DND-41 (cell line): Measurements from ENCODE around the gene KCNMB1.

ENCODE experiments used
- ATAC-seq: fragments of 200-7000 bp; cut with Tn5 transposase; 3 replicates; pipeline ENCODE4 v1.9.1; 2021; ENCODE audit warnings: low read depth; ENCODE audit not compliant: insufficient read depth
- DNase-seq: peaks from one replicate; pipeline ENCODE4 v3.0.0-alpha.2; 2020
- H2AFZ ChIP-seq: 2 replicates; pipeline ENCODE4 v1.6.0; 2012; ENCODE audit warnings: low read depth, low read length
- H3K27ac ChIP-seq: 2 replicates; pipeline ENCODE4 v1.5.1; 2012; ENCODE audit warnings: low read length, inconsistent platforms
- H3K27me3 ChIP-seq: fragments of 200-600 bp; sonication (generic); 2 replicates; pipeline ENCODE4 v1.6.0; 2012; ENCODE audit warnings: low read length, mild to moderate bottlenecking, inconsistent platforms; ENCODE audit not compliant: insufficient read depth, poor library complexity
- H3K36me3 ChIP-seq: 2 replicates; pipeline ENCODE4 v1.5.1; 2012; ENCODE audit warnings: low read length, inconsistent platforms; ENCODE audit not compliant: insufficient read depth
- H3K4me1 ChIP-seq: 2 replicates; pipeline ENCODE4 v1.5.1; 2012; ENCODE audit warnings: mild to moderate bottlenecking, low read length; ENCODE audit not compliant: insufficient read depth
- H3K4me2 ChIP-seq: 2 replicates; pipeline ENCODE4 v1.6.0; 2012; ENCODE audit warnings: mild to moderate bottlenecking, moderate library complexity, low read length, inconsistent platforms; ENCODE audit not compliant: insufficient read depth
- H3K4me3 ChIP-seq, 2 experiments: fragments of 200-600 bp in 1 of 2; shearing (Covaris generic) in 1 of 2; 2 replicates each; pipeline ENCODE4 v1.5.1; 2012 to 2016; ENCODE audit warnings: inconsistent platforms in 2 of 2, low read length in 2 of 2, mild to moderate bottlenecking in 2 of 2, low read depth in 1 of 2, moderate library complexity in 1 of 2
- H3K79me2 ChIP-seq: 2 replicates; pipeline ENCODE4 v1.6.0; 2012; ENCODE audit warnings: low read length, inconsistent platforms; ENCODE audit not compliant: insufficient read depth
- H3K9ac ChIP-seq: 2 replicates; pipeline ENCODE4 v1.6.0; 2012; ENCODE audit warnings: low read depth, mild to moderate bottlenecking, inconsistent platforms, low read length, moderate library complexity
- H3K9me3 ChIP-seq: 2 replicates; pipeline ENCODE4 v1.5.1; 2012; ENCODE audit warnings: low read length, moderate library complexity, mild to moderate bottlenecking, inconsistent platforms; ENCODE audit not compliant: insufficient read depth, severe bottlenecking
- H4K20me1 ChIP-seq: 2 replicates; pipeline ENCODE4 v1.6.0; 2012; ENCODE audit warnings: low read length; ENCODE audit not compliant: insufficient read depth
- EZH2 ChIP-seq: IDR thresholded peaks from 3 replicates; pipeline ENCODE4 v1.6.1; 2012; ENCODE audit warnings: borderline replicate concordance, low read depth, mild to moderate bottlenecking, moderate library complexity, low read length, inconsistent platforms; ENCODE audit not compliant: severe bottlenecking
- TF ChIP-seq, protein P1 (sequence below): IDR thresholded peaks from 2 replicates; pipeline ENCODE4 v1.5.1; 2012; ENCODE audit warnings: borderline replicate concordance, low read length, moderate library complexity, mild to moderate bottlenecking; ENCODE audit not compliant: poor library complexity, severe bottlenecking; ENCODE audit errors: extremely low read depth

The KCNMB1 gene

DNA sequence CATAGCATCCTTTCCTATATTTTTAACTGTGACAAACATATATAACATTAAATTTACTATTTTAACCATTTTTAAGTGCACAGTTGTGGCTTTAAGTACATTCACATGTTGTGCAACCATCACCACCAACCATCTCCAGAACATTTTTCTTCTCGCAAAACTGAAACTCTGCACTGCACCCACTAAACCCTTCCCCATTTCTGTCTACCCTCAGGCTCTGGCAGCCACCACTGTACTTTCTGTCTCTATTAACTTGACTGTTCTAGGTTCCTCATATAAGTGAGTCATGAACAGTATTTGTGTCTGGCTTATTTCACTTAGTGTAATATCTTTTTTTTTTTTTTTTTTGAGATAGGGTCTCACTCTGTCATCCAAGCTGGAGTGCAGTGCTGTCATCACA is 25.5 kb downstream of the KCNMB1 start:
- Histone ChIP-seq H3K79me2 (no peaks in the 10 kb centered on the region), H3K36me3 (no peaks in the 10 kb centered on the region), H4K20me1 (no peaks in the 10 kb centered on the region), H3K4me2 (no peak overlapping the region), H3K9ac (no peak overlapping the region), H2AFZ (no peak overlapping the region), H3K4me1 (no peaks in the 10 kb centered on the region), H3K4me3 (no peak overlapping the region), H3K9me3 (no peaks in the 10 kb centered on the region), H3K27ac (no peak overlapping the region), H3K27me3 (no peaks in the 10 kb centered on the region)
- no peak for ATAC-seq
- no peak for DNase-seq
- TF ChIP-seq, protein P1, sequence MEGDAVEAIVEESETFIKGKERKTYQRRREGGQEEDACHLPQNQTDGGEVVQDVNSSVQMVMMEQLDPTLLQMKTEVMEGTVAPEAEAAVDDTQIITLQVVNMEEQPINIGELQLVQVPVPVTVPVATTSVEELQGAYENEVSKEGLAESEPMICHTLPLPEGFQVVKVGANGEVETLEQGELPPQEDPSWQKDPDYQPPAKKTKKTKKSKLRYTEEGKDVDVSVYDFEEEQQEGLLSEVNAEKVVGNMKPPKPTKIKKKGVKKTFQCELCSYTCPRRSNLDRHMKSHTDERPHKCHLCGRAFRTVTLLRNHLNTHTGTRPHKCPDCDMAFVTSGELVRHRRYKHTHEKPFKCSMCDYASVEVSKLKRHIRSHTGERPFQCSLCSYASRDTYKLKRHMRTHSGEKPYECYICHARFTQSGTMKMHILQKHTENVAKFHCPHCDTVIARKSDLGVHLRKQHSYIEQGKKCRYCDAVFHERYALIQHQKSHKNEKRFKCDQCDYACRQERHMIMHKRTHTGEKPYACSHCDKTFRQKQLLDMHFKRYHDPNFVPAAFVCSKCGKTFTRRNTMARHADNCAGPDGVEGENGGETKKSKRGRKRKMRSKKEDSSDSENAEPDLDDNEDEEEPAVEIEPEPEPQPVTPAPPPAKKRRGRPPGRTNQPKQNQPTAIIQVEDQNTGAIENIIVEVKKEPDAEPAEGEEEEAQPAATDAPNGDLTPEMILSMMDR, result no peak
- TF ChIP-seq EZH2, result no peak

DNA sequence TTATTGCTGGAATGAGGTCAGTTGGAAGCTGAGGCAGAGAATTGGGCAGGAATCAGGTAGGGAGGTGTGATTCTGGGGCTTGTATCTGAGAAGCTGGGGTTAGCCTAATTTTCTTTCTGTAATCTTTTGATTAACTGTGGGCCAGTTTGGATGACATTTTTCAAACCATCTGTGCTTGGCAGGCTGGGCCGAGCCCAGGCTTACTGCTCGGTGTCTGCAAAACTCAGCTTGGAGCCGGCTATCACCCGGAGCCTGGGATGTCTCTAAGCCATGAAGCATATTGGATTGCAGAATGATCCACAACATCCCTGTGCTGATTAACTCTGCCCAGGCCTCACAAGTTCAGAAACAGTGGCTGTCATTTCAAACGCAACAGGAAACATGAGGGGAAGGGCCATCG is 26.5 kb downstream of the KCNMB1 start:
- Histone ChIP-seq H3K9me3 (no peaks in the 10 kb centered on the region), H3K4me2 (no peak overlapping the region), H4K20me1 (no peaks in the 10 kb centered on the region), H3K4me3 (no peak overlapping the region), H3K27me3 (no peaks in the 10 kb centered on the region), H3K4me1 (no peaks in the 10 kb centered on the region), H3K27ac (no peak overlapping the region), H3K79me2 (no peaks in the 10 kb centered on the region), H2AFZ (no peak overlapping the region), H3K9ac (no peak overlapping the region), H3K36me3 (no peaks in the 10 kb centered on the region)
- TF ChIP-seq, protein P1, result no peak
- TF ChIP-seq EZH2, result no peak
- no peak for DNase-seq
- no peak for ATAC-seq

DNA sequence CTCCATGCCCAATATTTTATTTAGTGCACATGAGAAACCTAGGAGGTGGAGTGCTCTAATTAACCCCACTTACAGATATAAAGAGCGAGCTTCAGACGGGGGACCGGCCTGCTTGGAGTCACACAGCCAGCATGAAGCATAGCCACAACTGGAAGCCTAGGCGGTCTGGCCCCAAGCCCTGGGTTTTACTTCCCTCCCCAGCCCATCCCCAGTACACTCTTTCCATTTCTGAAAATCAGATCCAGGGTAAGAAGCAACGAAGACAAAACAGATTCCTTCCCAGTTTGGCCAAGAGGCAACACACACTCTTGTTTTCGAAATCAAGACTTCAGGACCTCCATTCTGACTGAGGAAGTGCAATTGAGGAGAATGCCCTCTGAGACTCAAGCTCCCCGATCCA is 27.1 kb downstream of the KCNMB1 start:
- H3K9ac ChIP-seq, result no peak overlapping the region
- no peaks in the 10 kb centered on the region for H3K79me2 ChIP-seq
- no peaks in the 10 kb centered on the region for H4K20me1 ChIP-seq
- TF ChIP-seq, protein P1, result no peak
- no peak for TF ChIP-seq EZH2
- H3K4me2 ChIP-seq, result no peak overlapping the region
- ATAC-seq (no peak), DNase-seq (no peak)
- no peaks in the 10 kb centered on the region for H3K36me3 ChIP-seq
- no peak overlapping the region for H3K27ac ChIP-seq
- H2AFZ ChIP-seq, result no peak overlapping the region
- no peaks in the 10 kb centered on the region for H3K4me1 ChIP-seq
- no peak overlapping the region for H3K4me3 ChIP-seq
- no peaks in the 10 kb centered on the region for H3K9me3 ChIP-seq
- no peaks in the 10 kb centered on the region for H3K27me3 ChIP-seq

DNA sequence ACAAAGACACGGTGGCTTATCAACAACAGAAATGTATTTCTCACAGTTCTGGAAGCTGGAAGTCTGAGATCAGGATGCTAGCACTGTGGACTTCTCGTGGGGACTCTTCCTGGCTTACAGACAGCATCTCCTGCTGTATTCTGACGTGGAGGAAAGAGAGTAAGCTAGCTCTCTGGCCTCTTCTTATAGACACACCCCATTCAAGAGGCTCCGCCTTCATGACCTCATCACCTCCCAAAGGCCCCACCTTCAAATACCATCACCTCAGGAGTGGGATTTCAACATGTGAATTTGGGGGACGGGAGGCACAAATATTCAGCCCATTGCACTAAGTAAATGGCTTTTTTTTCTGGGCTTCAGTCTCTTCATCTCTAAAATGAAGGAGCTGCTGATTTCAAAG is 27.6 kb downstream of the KCNMB1 start:
- Histone ChIP-seq H3K4me2 (no peak overlapping the region), H3K4me3 (no peak overlapping the region), H3K27ac (no peak overlapping the region), H3K9me3 (no peaks in the 10 kb centered on the region), H3K27me3 (no peaks in the 10 kb centered on the region), H3K36me3 (no peaks in the 10 kb centered on the region), H3K4me1 (no peaks in the 10 kb centered on the region), H3K9ac (no peak overlapping the region), H4K20me1 (no peaks in the 10 kb centered on the region), H3K79me2 (no peaks in the 10 kb centered on the region), H2AFZ (no peak overlapping the region)
- TF ChIP-seq, protein P1, result no peak
- no peak for TF ChIP-seq EZH2
- ATAC-seq (no peak), DNase-seq (no peak)
